Measurements from ENCODE around the gene DCAF4. TPM values are rescaled to one million over a fixed set of nuclear protein-coding genes. Genes with fewer than 3 reads are reported as not detected.

The DCAF4 gene
- total RNA-seq, 3 donors from 2014 or later = 19.8 to 49.5 (median 36.1) TPM

GRCh38 chr14:72920008-72920407 is 6.3 kb upstream of the DCAF4 start:
- no peak overlapping the region for H3K4me3 ChIP-seq
- H3K27ac ChIP-seq = no peak overlapping the region
- DNase-seq (ENCODE audit: low spot score in 2 of 2) = no peak
- intact Hi-C loops (cut with DNase I; ENCODE audit: low total_unique reads) = no loop called here
- no peaks in the 10 kb centered on the region for H3K27me3 ChIP-seq
- H3K36me3 ChIP-seq = no peaks in the 10 kb centered on the region
- no peaks in the 10 kb centered on the region for H3K4me1 ChIP-seq
- no peaks in the 10 kb centered on the region for H3K9me3 ChIP-seq
- no peak for TF ChIP-seq CTCF (IDR thresholded peaks at IDR 0.05)

DNA sequence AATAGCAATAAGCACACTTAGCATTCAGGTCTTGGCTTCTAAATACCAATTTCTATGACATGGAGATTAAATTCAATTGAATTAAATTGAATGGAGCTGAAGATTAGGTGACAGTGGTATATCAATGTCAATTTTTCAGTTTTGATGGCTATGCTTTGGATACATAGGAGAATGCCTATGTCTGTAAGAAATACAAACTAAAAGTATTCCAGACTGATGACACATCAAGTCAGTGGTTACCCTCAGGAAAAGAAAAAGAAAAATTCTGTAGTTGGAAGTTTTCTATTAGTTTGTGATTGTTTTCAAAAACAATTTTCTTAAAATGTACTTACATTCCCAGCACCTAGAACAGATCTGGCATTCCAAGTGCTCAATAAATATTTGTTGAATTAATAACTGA is 4.9 kb upstream of the DCAF4 start:
- intact Hi-C loops (cut with DNase I; ENCODE audit: low total_unique reads) = no loop called here
- Histone ChIP-seq H3K27ac (no peak overlapping the region), H3K36me3 (no peaks in the 10 kb centered on the region), H3K4me3 (no peak overlapping the region), H3K4me1 (no peaks in the 10 kb centered on the region), H3K27me3 (no peaks in the 10 kb centered on the region), H3K9me3 (no peaks in the 10 kb centered on the region)
- DNase-seq (ENCODE audit: low spot score in 2 of 2) = no peak
- TF ChIP-seq CTCF (IDR thresholded peaks at IDR 0.05) (no peak), POLR2AphosphoS5 (IDR thresholded peaks at IDR 0.05) (no peak), POLR2A (IDR thresholded peaks at IDR 0.05) (no peak)

DNA sequence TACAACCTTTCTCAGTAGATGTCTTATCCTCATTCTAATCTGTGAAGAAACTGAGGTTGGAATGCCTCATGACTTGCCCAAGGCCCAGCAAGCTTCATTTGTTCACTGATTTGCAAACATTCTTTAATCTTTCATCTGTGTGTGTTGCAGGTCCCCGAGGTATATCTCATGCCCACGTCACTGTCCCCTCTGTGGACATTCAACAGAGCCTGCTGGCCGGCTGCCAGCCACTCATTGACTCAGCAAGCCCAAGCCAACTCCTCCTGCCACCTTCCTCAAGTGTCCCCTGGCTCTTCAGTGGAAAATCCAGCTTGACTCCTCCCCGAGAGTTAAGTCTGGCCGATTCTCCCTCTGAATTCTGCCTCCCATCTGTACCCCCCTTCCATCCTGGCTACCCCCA is 1.9 kb upstream of the DCAF4 start:
- peak overlapping the region in 1 of 2 donors; percentile 29 for H3K27ac ChIP-seq
- no peaks in the 10 kb centered on the region for H3K9me3 ChIP-seq
- TF ChIP-seq CTCF (IDR thresholded peaks at IDR 0.05) (no peak), POLR2AphosphoS5 (IDR thresholded peaks at IDR 0.05) (no peak)
- H3K27me3 ChIP-seq = no peaks in the 10 kb centered on the region
- intact Hi-C loops (cut with DNase I; ENCODE audit: low total_unique reads) = no loop called here
- peak; percentile 66 to 93 for DNase-seq (ENCODE audit: low spot score in 2 of 2)
- no peak overlapping the region for H3K4me3 ChIP-seq
- no peaks in the 10 kb centered on the region for H3K4me1 ChIP-seq
- H3K36me3 ChIP-seq = no peaks in the 10 kb centered on the region

- peak overlapping the region in 2 of 3 donors; percentile 82 for H3K4me3 ChIP-seq
- H3K27ac ChIP-seq = peak overlapping the region in 1 of 2 donors; percentile 69
- H3K27me3 ChIP-seq = no peaks in the 10 kb centered on the region
- H3K36me3 ChIP-seq = no peaks in the 10 kb centered on the region
- TF ChIP-seq CTCF (IDR thresholded peaks at IDR 0.05) = no peak
- no peak for TF ChIP-seq POLR2A (IDR thresholded peaks at IDR 0.05)
- no peak for TF ChIP-seq POLR2AphosphoS5 (IDR thresholded peaks at IDR 0.05)
- intact Hi-C loops (cut with DNase I; ENCODE audit: low total_unique reads) = no loop called here
- no peaks in the 10 kb centered on the region for H3K4me1 ChIP-seq
- H3K9me3 ChIP-seq = no peaks in the 10 kb centered on the region
- no peak for DNase-seq (ENCODE audit: low spot score in 2 of 2)
Measured at GRCh38 chr14:72925171-72925759, 999 bp upstream of the DCAF4 start.

DNA sequence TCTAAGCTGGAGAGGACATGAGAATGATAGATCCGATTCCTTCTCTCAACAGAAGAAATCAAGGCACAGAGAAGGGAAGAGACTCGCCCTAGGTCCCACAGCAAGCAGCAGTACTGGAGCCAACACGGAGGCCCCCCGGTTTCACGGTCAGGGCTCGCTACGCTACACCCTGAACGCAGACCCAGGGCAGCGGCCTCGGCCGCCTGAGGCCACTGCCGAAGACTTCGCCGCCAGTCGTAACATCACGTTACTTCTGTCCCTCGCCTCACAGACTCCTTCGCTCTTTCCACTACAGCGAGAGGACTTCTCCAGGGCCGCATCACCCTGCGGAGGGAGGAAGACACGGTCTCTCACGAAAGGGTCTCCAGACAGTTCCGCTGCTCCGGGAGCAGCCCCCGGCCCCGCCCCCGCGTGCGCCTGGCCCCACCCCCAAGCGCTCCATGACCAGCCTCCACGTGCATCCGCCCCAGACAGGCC is 411 bp upstream of the DCAF4 start:
- Histone ChIP-seq H3K27me3 (no peaks in the 10 kb centered on the region), H3K36me3 (no peaks in the 10 kb centered on the region), H3K9me3 (no peaks in the 10 kb centered on the region), H3K4me1 (no peaks in the 10 kb centered on the region), H3K4me3 (peak overlapping the region; percentile 71 to 82 (median 82)), H3K27ac (peak overlapping the region; percentile 19 to 69)
- no peak for DNase-seq (ENCODE audit: low spot score in 2 of 2)
- TF ChIP-seq CTCF (IDR thresholded peaks at IDR 0.05) (no peak), POLR2AphosphoS5 (IDR thresholded peaks at IDR 0.05) (no peak), POLR2A (IDR thresholded peaks at IDR 0.05) (no peak)
- intact Hi-C loops (cut with DNase I; ENCODE audit: low total_unique reads) = no loop called here

Measured in breast epithelium (tissue), 4 donors.